Lung (tissue), 12 donors: ENCODE measurements around the gene ZNF552. TPM values are rescaled to one million over a fixed set of nuclear protein-coding genes. Genes with fewer than 3 reads are reported as not detected.

Source experiments
- ATAC-seq: fragments of 200-7000 bp; cut with Tn5 transposase; one replicate; pipeline ENCODE4 v1.9.1; 2020; ENCODE audit warnings: moderate number of reproducible peaks; ENCODE audit not compliant: insufficient read depth, low FRiP score
- DNase-seq, 3 donors: peaks; one replicate each; pipeline ENCODE4 v3.0.0-alpha.2; 2013 to 2017
- H3K27ac ChIP-seq, 2 donors: one replicate each; pipeline ENCODE4 v1.5.1; 2013; ENCODE audit warnings: mild to moderate bottlenecking in 2 of 2, moderate library complexity in 2 of 2, control low read depth in 1 of 2, inconsistent platforms in 1 of 2, low read depth in 1 of 2, low read length in 1 of 2
- H3K27me3 ChIP-seq, 3 donors: one replicate each; pipeline ENCODE4 v1.5.1; 2013; ENCODE audit warnings: low read length in 2 of 3; ENCODE audit not compliant: control insufficient read depth in 3 of 3, insufficient read depth in 3 of 3
- H3K36me3 ChIP-seq, 4 donors: one replicate each; pipeline ENCODE4 v1.5.1; 2013; ENCODE audit warnings: low read length in 4 of 4, mild to moderate bottlenecking in 1 of 4, moderate library complexity in 1 of 4; ENCODE audit not compliant: control insufficient read depth in 4 of 4, insufficient read depth in 4 of 4
- H3K4me1 ChIP-seq, 5 donors: one replicate each; pipeline ENCODE4 v1.5.1; 2013; ENCODE audit warnings: low read length in 5 of 5, mild to moderate bottlenecking in 2 of 5, moderate library complexity in 1 of 5; ENCODE audit not compliant: control insufficient read depth in 5 of 5, insufficient read depth in 5 of 5
- H3K4me3 ChIP-seq: one replicate; pipeline ENCODE4 v1.5.1; 2013; ENCODE audit warnings: mild to moderate bottlenecking, control low read depth, moderate library complexity
- H3K9ac ChIP-seq, 2 donors: one replicate each; pipeline ENCODE4 v1.5.1; 2013; ENCODE audit warnings: low read length in 2 of 2, control low read depth in 1 of 2; ENCODE audit not compliant: insufficient read depth in 1 of 2
- H3K9me3 ChIP-seq, 4 donors: one replicate each; pipeline ENCODE4 v1.5.1; 2013; ENCODE audit warnings: low read length in 3 of 4, mild to moderate bottlenecking in 1 of 4, moderate library complexity in 1 of 4; ENCODE audit not compliant: control insufficient read depth in 4 of 4, insufficient read depth in 3 of 4
- WGBS, 2 donors: extraction: QIAGEN DNeasy Blood & Tissue Kit; methylation state at CpG; one replicate each; pipeline ENCODE4 v1.1.7; 2013; 5-methylcytosine and 5-hydroxymethylcytosine counted together
- polyA plus RNA-seq, 2 donors: library from polyadenylated mRNA; stranded (reverse); fragments of 200-250 nt; gene quantifications; one replicate each; pipeline ENCODE4 v1.2.1, GENCODE V29; 2013
- total RNA-seq, 2 donors: library from RNA; depleted of rRNA in 1 of 2; stranded (reverse); fragments of >200 nt in 1 of 2; gene quantifications; one replicate each; pipeline ENCODE4 v1.2.1, GENCODE V29; 2014 to 2021
- TF ChIP-seq, protein P1 (sequence below): IDR thresholded peaks from 2 replicates; pipeline ENCODE4 v1.5.1; 2012; ENCODE audit warnings: mild to moderate bottlenecking; ENCODE audit errors: control extremely low read depth, extremely low read depth
- donor health status: control.
- donor health status: control.
- donor health status: Bipolar disorder and iron deficiency.
- donor health status: healthy.
- donor health status: DM: yes; HTN: yes; CAD: no.

ZNF552 gene
- total and polyA plus RNA-seq, 4 donors, result 5.9 to 44.1 (median 11.2) TPM

GRCh38 chr19:57789288-57789687 is 25.4 kb downstream of the ZNF552 start:
- Histone ChIP-seq H3K27me3 (no peaks in the 10 kb centered on the region), H3K9ac (no peak overlapping the region), H3K4me3 (no peak overlapping the region), H3K27ac (no peak overlapping the region), H3K9me3 (peaks cover 0 to 47% (median 17%) of the 10 kb centered on the region in 4 donors), H3K4me1 (no peaks in the 10 kb centered on the region), H3K36me3 (peaks cover 7 to 61% (median 24%) of the 10 kb centered on the region in 4 donors)
- DNase-seq, result no peak
- ATAC-seq, result no peak
- TF ChIP-seq, protein P1, sequence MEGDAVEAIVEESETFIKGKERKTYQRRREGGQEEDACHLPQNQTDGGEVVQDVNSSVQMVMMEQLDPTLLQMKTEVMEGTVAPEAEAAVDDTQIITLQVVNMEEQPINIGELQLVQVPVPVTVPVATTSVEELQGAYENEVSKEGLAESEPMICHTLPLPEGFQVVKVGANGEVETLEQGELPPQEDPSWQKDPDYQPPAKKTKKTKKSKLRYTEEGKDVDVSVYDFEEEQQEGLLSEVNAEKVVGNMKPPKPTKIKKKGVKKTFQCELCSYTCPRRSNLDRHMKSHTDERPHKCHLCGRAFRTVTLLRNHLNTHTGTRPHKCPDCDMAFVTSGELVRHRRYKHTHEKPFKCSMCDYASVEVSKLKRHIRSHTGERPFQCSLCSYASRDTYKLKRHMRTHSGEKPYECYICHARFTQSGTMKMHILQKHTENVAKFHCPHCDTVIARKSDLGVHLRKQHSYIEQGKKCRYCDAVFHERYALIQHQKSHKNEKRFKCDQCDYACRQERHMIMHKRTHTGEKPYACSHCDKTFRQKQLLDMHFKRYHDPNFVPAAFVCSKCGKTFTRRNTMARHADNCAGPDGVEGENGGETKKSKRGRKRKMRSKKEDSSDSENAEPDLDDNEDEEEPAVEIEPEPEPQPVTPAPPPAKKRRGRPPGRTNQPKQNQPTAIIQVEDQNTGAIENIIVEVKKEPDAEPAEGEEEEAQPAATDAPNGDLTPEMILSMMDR, result no peak
- 96 to 97% methylated on average over 4 of the region's 4 CpGs for WGBS, 2 donors

DNA sequence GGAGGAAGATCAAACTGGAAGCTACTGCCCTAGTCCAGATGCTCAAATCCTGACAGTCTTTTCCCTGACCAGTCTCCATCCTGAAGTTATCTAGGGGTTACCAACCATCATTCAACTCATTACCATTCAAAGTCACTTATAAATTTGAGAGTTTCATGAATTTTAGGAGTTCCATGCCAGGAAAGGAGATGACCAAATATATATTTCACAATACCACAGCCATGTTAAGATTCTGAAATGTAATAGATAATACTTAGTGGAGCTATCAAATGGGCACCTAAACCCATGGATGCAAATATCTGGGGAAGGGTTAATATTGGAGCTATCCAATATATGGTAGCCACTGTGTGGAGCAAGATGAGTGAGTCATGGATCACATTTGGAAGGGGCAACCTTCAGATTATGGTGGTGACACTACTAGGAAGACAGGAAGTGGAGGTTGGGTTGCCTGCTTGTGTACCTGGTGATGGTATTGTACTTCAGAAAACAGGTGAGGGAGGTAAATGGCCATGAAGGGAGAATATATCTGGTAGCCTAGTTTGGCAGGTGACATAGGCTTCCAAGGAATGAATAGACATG is 26.5 kb downstream of the ZNF552 start:
- H3K4me1 ChIP-seq, result no peaks in the 10 kb centered on the region
- no peak for ATAC-seq
- H3K4me3 ChIP-seq, result no peak overlapping the region
- TF ChIP-seq, protein P1, result no peak
- no peak for DNase-seq
- peaks cover 0 to 49% (median 18%) of the 10 kb centered on the region in 4 donors for H3K9me3 ChIP-seq
- no peak overlapping the region for H3K27ac ChIP-seq
- no peaks in the 10 kb centered on the region for H3K27me3 ChIP-seq
- H3K36me3 ChIP-seq, result peaks cover 7 to 61% (median 24%) of the 10 kb centered on the region in 4 donors
- no peak overlapping the region for H3K9ac ChIP-seq

GRCh38 chr19:57786906-57787305 is 27.8 kb downstream of the ZNF552 start:
- H3K27me3 ChIP-seq, result no peaks in the 10 kb centered on the region
- H3K9me3 ChIP-seq, result peaks cover 0 to 50% (median 20%) of the 10 kb centered on the region in 4 donors
- H3K4me1 ChIP-seq, result no peaks in the 10 kb centered on the region
- H3K4me3 ChIP-seq, result no peak overlapping the region
- DNase-seq (no peak), ATAC-seq (no peak)
- peaks cover 5 to 58% (median 21%) of the 10 kb centered on the region in 4 donors for H3K36me3 ChIP-seq
- WGBS, 2 donors, result 88 to 95% methylated on average over 5 of the region's 5 CpGs
- H3K9ac ChIP-seq, result no peak overlapping the region
- H3K27ac ChIP-seq, result no peak overlapping the region
- TF ChIP-seq, protein P1, result no peak

GRCh38 chr19:57786286-57786685 is 28.4 kb downstream of the ZNF552 start:
- Histone ChIP-seq H3K27me3 (no peaks in the 10 kb centered on the region), H3K9ac (no peak overlapping the region), H3K27ac (no peak overlapping the region), H3K4me3 (no peak overlapping the region), H3K36me3 (peaks cover 3 to 59% (median 17%) of the 10 kb centered on the region in 4 donors), H3K9me3 (peaks cover 0 to 44% (median 22%) of the 10 kb centered on the region in 4 donors), H3K4me1 (no peaks in the 10 kb centered on the region)
- no peak for DNase-seq
- TF ChIP-seq, protein P1, result no peak
- WGBS, 2 donors, result 94 to 96% methylated on average over 38 of the region's 38 CpGs
- no peak for ATAC-seq
